Sigmoid colon (tissue), 7 donors: Measurements from ENCODE around the gene ZBTB7B. TPM values are rescaled to one million over a fixed set of nuclear protein-coding genes. Genes with fewer than 3 reads are reported as not detected.
A peak's percentile ranks its signal among the peaks of the same experiment; 100 is the strongest.
"Not testable (repeated sequence)": the region's sequence is repeated elsewhere in the genome, so short reads cannot be mapped to it uniquely, and the experiment has no call there.

ENCODE experiments used
- DNase-seq: peaks from one replicate; pipeline ENCODE4 v3.0.0-alpha.2; 2019
- H3K27ac ChIP-seq, 4 donors: fragments of 200-600 bp; sonication (generic); one replicate each; pipeline ENCODE4 v1.5.1; 2016 to 2019; ENCODE audit warnings: mild to moderate bottlenecking in 1 of 4
- H3K27me3 ChIP-seq, 3 donors: fragments of 200-600 bp; sonication (generic); one replicate each; pipeline ENCODE4 v1.5.1; 2019; ENCODE audit warnings: mild to moderate bottlenecking in 1 of 3
- H3K36me3 ChIP-seq, 4 donors: fragments of 200-600 bp; sonication (generic); one replicate each; pipeline ENCODE4 v1.5.1; 2016 to 2019
- H3K4me1 ChIP-seq, 4 donors: fragments of 200-600 bp; sonication (generic); one replicate each; pipeline ENCODE4 v1.5.1; 2017 to 2019
- H3K4me3 ChIP-seq, 4 donors: fragments of 200-600 bp; sonication (generic); one replicate each; pipeline ENCODE4 v1.5.1; 2017 to 2019; ENCODE audit warnings: mild to moderate bottlenecking in 2 of 4, moderate library complexity in 1 of 4
- H3K9me3 ChIP-seq, 4 donors: fragments of 200-600 bp in 3 of 4; sonication (generic) in 3 of 4; one replicate each; pipeline versions ENCODE4 v1.5.1 to v1.6.1; 2013 to 2019
- CTCF ChIP-seq, 4 experiments: fragments of 450-650 bp in 3 of 4; fragments of 200-600 bp in 1 of 4; IDR thresholded peaks; one replicate each; pipeline ENCODE4 v1.5.1; 2016 to 2019; ENCODE audit warnings: antibody characterized with exemption in 4 of 4, mild to moderate bottlenecking in 3 of 4, moderate library complexity in 2 of 4
- EP300 ChIP-seq, 4 donors: sonication (generic); formaldehyde crosslinking; IDR thresholded peaks; one replicate each; pipeline ENCODE4 v1.6.1; 2017; ENCODE audit warnings: antibody characterized with exemption in 4 of 4
- POLR2A ChIP-seq, 2 donors: fragments of 450-650 bp; IDR thresholded peaks; one replicate each; pipeline ENCODE4 v1.6.1; 2016; ENCODE audit warnings: antibody characterized with exemption in 2 of 2, mild to moderate bottlenecking in 2 of 2, moderate library complexity in 2 of 2
- POLR2AphosphoS5 ChIP-seq, 4 donors: sonication (generic); formaldehyde crosslinking; IDR thresholded peaks; one replicate each; pipeline ENCODE4 v1.6.1; 2017; ENCODE audit warnings: antibody characterized with exemption in 4 of 4
- WGBS, 2 donors: extraction: QIAGEN DNeasy Blood & Tissue Kit; methylation state at CpG; one replicate each; pipeline ENCODE4 v1.1.7; 2013; 5-methylcytosine and 5-hydroxymethylcytosine counted together
- intact Hi-C: fragments of 100-400 bp; cut with DNase I; formaldehyde crosslinking; loops from one replicate; pipeline ENCODE4 v1.15.1; 2023
- polyA plus RNA-seq, 3 donors: library from polyadenylated mRNA; stranded (reverse); fragments of 200-250 nt; gene quantifications; one replicate each; pipeline ENCODE4 v1.2.3, GENCODE V29; 2013
- total RNA-seq, 4 donors: library from RNA; depleted of rRNA; stranded (reverse); fragments of >200 nt; gene quantifications; one replicate each; pipeline ENCODE4 v1.1.0, GENCODE V29; 2016
- donor health status: healthy with polysubstance abuse.
- donor health status: Bipolar disorder and iron deficiency.
- donor health status: healthy.

Gene ZBTB7B
- total and polyA plus RNA-seq, 7 donors, result 24.4 to 342 (median 35.3) TPM

- peak overlapping the region; percentile 95 to 98 (median 96) for H3K27ac ChIP-seq
- TF ChIP-seq EP300 (IDR thresholded peaks at IDR 0.05) (no peak), POLR2AphosphoS5 (IDR thresholded peaks at IDR 0.05) (peak; percentile 53 to 87 (median 56)), POLR2A (IDR thresholded peaks at IDR 0.05) (peak in 1 of 2 donors; percentile 59), CTCF (IDR thresholded peaks at IDR 0.05) (peak in 1 of 4 experiments; percentile 36)
- H3K36me3 ChIP-seq, result peaks cover 0 to 1% (median under 1%) of the 10 kb centered on the region in 4 donors
- peaks cover 0 to 59% (median 53%) of the 10 kb centered on the region in 4 donors for H3K4me1 ChIP-seq
- DNase-seq, result peak; percentile 98
- no peaks in the 10 kb centered on the region for H3K27me3 ChIP-seq
- peak overlapping the region; percentile 60 to 77 (median 70) for H3K4me3 ChIP-seq
- WGBS, 2 donors, result 2 to 5% methylated on average over 37 of the region's 37 CpGs
- intact Hi-C loops, result loop anchor here (1.0 to 5.0 kb wide), 3 partner anchors 29 to 89 kb away; partner anchors contain the start of genes EFNA4 and ZBTB7B
- no peaks in the 10 kb centered on the region for H3K9me3 ChIP-seq
Observed at GRCh38 chr1:154973344-154974101, 29.1 kb upstream of the ZBTB7B start.

- intact Hi-C loops, result loop anchor here (1.0 to 5.0 kb wide), 3 partner anchors 28 to 88 kb away; partner anchors contain the start of genes EFNA4 and ZBTB7B
- H3K36me3 ChIP-seq, result peaks cover 0 to 3% (median 0%) of the 10 kb centered on the region in 4 donors
- peaks cover 0 to 51% (median 45%) of the 10 kb centered on the region in 4 donors for H3K4me1 ChIP-seq
- TF ChIP-seq POLR2A (IDR thresholded peaks at IDR 0.05), result peak; percentile 57 to 59
- no peak for TF ChIP-seq CTCF (IDR thresholded peaks at IDR 0.05)
- peak; percentile 68 to 88 (median 78) for TF ChIP-seq POLR2AphosphoS5 (IDR thresholded peaks at IDR 0.05)
- peak; percentile 99 for DNase-seq
- H3K9me3 ChIP-seq, result no peaks in the 10 kb centered on the region
- H3K27me3 ChIP-seq, result no peaks in the 10 kb centered on the region
- H3K27ac ChIP-seq, result peak within 1 kb of the TSS; percentile 95 to 98 (median 96)
- H3K4me3 ChIP-seq, result peak within 1 kb of the TSS; percentile 60 to 77 (median 70)
- 0% methylated on average over 47 of the region's 47 CpGs for WGBS, 2 donors
Observed at GRCh38 chr1:154974102-154974807, 28.3 kb upstream of the ZBTB7B start, which contains the start of gene CKS1B. CKS1B (plus strand) TSS chr1:154974681; CDS start chr1:154974746, 65 bp downstream.

GRCh38 chr1:154974808-154975408 lies 27.7 kb upstream of the ZBTB7B start:
- H3K36me3 ChIP-seq, result peaks cover 0 to 10% (median 0%) of the 10 kb centered on the region in 4 donors
- TF ChIP-seq POLR2AphosphoS5 (IDR thresholded peaks at IDR 0.05) (peak; percentile 27 to 91 (median 79)), EP300 (IDR thresholded peaks at IDR 0.05) (peak in 1 of 4 donors; percentile 34), CTCF (IDR thresholded peaks at IDR 0.05) (no peak), POLR2A (IDR thresholded peaks at IDR 0.05) (peak; percentile 49 to 59)
- WGBS, 2 donors, result 0% methylated on average over 30 of the region's 30 CpGs
- H3K9me3 ChIP-seq, result no peaks in the 10 kb centered on the region
- peak overlapping the region; percentile 95 to 98 (median 96) for H3K27ac ChIP-seq
- peak overlapping the region; percentile 46 to 77 (median 70) for H3K4me3 ChIP-seq
- no peaks in the 10 kb centered on the region for H3K27me3 ChIP-seq
- intact Hi-C loops, result loop anchor here (1.0 to 5.0 kb wide), 4 partner anchors 27 to 87 kb away; partner anchors contain the start of genes EFNA4 and ZBTB7B
- DNase-seq, result peak; percentile 97
- H3K4me1 ChIP-seq, result peaks cover 0 to 45% (median 39%) of the 10 kb centered on the region in 4 donors

- intact Hi-C loops, result loop anchor here (1.0 kb wide), 1 partner anchor 42 kb away; no protein-coding TSS in a partner anchor
- no peaks in the 10 kb centered on the region for H3K9me3 ChIP-seq
- H3K27me3 ChIP-seq, result no peaks in the 10 kb centered on the region
- peak; percentile 86 for DNase-seq
- peak overlapping the region; percentile 95 to 98 (median 96) for H3K27ac ChIP-seq
- TF ChIP-seq CTCF (IDR thresholded peaks at IDR 0.05) (no peak), POLR2AphosphoS5 (IDR thresholded peaks at IDR 0.05) (peak in 1 of 4 donors; percentile 27)
- H3K4me3 ChIP-seq, result peak overlapping the region; percentile 46 to 77 (median 70)
- 0 to 1% methylated on average over 24 of the region's 24 CpGs for WGBS, 2 donors
- peaks cover 0 to 10% (median 0%) of the 10 kb centered on the region in 4 donors for H3K36me3 ChIP-seq
- peaks cover 0 to 38% (median 33%) of the 10 kb centered on the region in 4 donors for H3K4me1 ChIP-seq
Observed at GRCh38 chr1:154975409-154976059, 27.1 kb upstream of the ZBTB7B start.

GRCh38 chr1:154977762-154978161 lies 24.8 kb upstream of the ZBTB7B start:
- intact Hi-C loops, H3K27me3 ChIP-seq, H3K9me3 ChIP-seq, H3K36me3 ChIP-seq, DNase-seq, H3K27ac ChIP-seq, H3K4me3 ChIP-seq: not testable (repeated sequence)
- WGBS, 2 donors, result 66 to 67% methylated on average over 3 of the region's 3 CpGs
- peaks cover 0 to 24% (median 18%) of the 10 kb centered on the region in 4 donors for H3K4me1 ChIP-seq
